Esophagus muscularis mucosa (tissue), 4 donors: Measurements from ENCODE around the gene ERICH6. TPM values are rescaled to one million over a fixed set of nuclear protein-coding genes. Genes with fewer than 3 reads are reported as not detected.

Source experiments
- DNase-seq: peaks from one replicate; pipeline ENCODE4 v3.0.0-alpha.2; 2017; ENCODE audit errors: extremely low spot score
- H3K27ac ChIP-seq, 4 donors: fragments of 200-600 bp; sonication (generic); replicated peaks in 1 of 4; 1 replicate in 3 of 4; 2 replicates in 1 of 4; pipeline ENCODE4 v1.5.1; 2016 to 2019; ENCODE audit warnings: mild to moderate bottlenecking in 1 of 4
- H3K27me3 ChIP-seq, 4 donors: fragments of 200-600 bp; sonication (generic); one replicate each; pipeline versions ENCODE4 v1.5.1 to v1.6.0; 2016 to 2019
- H3K36me3 ChIP-seq, 4 donors: fragments of 200-600 bp; sonication (generic); one replicate each; pipeline ENCODE4 v1.5.1; 2016 to 2019
- H3K4me1 ChIP-seq, 4 donors: fragments of 200-600 bp; sonication (generic); one replicate each; pipeline ENCODE4 v1.5.1; 2016 to 2019
- H3K4me3 ChIP-seq, 4 donors: fragments of 200-600 bp; sonication (generic); 1 replicate in 2 of 4; 2 replicates in 2 of 4; pipeline ENCODE4 v1.5.1; 2016 to 2019; ENCODE audit warnings: mild to moderate bottlenecking in 4 of 4, moderate library complexity in 1 of 4
- H3K9me3 ChIP-seq, 4 donors: fragments of 200-600 bp; sonication (generic); 1 replicate in 3 of 4; 2 replicates in 1 of 4; pipeline ENCODE4 v1.5.1; 2016 to 2019
- CTCF ChIP-seq, 3 experiments: fragments of 200-600 bp in 2 of 3; fragments of 450-650 bp in 1 of 3; sonication (generic) in 2 of 3; IDR thresholded peaks; one replicate each; pipeline ENCODE4 v1.5.1; 2017 to 2019; ENCODE audit warnings: antibody characterized with exemption in 3 of 3, mild to moderate bottlenecking in 2 of 3, moderate library complexity in 1 of 3
- EP300 ChIP-seq: sonication (generic); formaldehyde crosslinking; IDR thresholded peaks from one replicate; pipeline ENCODE4 v1.6.1; 2017; ENCODE audit warnings: antibody characterized with exemption
- POLR2A ChIP-seq: fragments of 450-650 bp; IDR thresholded peaks from one replicate; pipeline ENCODE4 v1.6.1; 2017; ENCODE audit warnings: antibody characterized with exemption, moderate library complexity, mild to moderate bottlenecking, low read depth
- POLR2AphosphoS5 ChIP-seq, 2 donors: sonication (generic); formaldehyde crosslinking; IDR thresholded peaks; one replicate each; pipeline ENCODE4 v1.6.1; 2017; ENCODE audit warnings: antibody characterized with exemption in 2 of 2
- WGBS: methylation state at CpG from one replicate; pipeline ENCODE4 v1.1.5; 2018; 5-methylcytosine and 5-hydroxymethylcytosine counted together
- intact Hi-C: fragments of 100-400 bp; cut with DNase I; formaldehyde crosslinking; loops from one replicate; pipeline ENCODE4 v1.15.1; 2023
- total RNA-seq, 4 donors: library from RNA; depleted of rRNA; stranded (reverse); fragments of >200 nt; gene quantifications; one replicate each; pipeline versions ENCODE4 v1.1.0 to v1.2.1, GENCODE V29; 2016

Gene ERICH6
- total RNA-seq, 4 donors from 2014 or later, result not detected

GRCh38 chr3:150738688-150739087, 35.0 kb upstream of the ERICH6 start:
- peak overlapping the region in 1 of 4 donors; percentile 15 for H3K27ac ChIP-seq
- H3K36me3 ChIP-seq, result peaks cover 0 to 22% (median 16%) of the 10 kb centered on the region in 4 donors
- no peak overlapping the region for H3K4me3 ChIP-seq
- no peak for DNase-seq
- H3K27me3 ChIP-seq, result no peaks in the 10 kb centered on the region
- WGBS, result 41% methylated on average over 3 of the region's 4 CpGs
- intact Hi-C loops, result no loop called here
- no peaks in the 10 kb centered on the region for H3K9me3 ChIP-seq
- peaks cover 6 to 33% (median 12%) of the 10 kb centered on the region in 4 donors for H3K4me1 ChIP-seq
- no peak for TF ChIP-seq EP300
- TF ChIP-seq POLR2AphosphoS5 (IDR thresholded peaks at IDR 0.05), result no peak
- TF ChIP-seq POLR2A, result no peak
- no peak for TF ChIP-seq CTCF (IDR thresholded peaks at IDR 0.05)

- 91% methylated on average over 2 of the region's 2 CpGs for WGBS
- Histone ChIP-seq H3K4me1 (peaks cover 0 to 27% (median 6%) of the 10 kb centered on the region in 4 donors), H3K27ac (peak overlapping the region in 1 of 4 donors; percentile 15), H3K9me3 (no peaks in the 10 kb centered on the region), H3K27me3 (no peaks in the 10 kb centered on the region), H3K4me3 (no peak overlapping the region), H3K36me3 (peaks cover 0 to 22% (median 16%) of the 10 kb centered on the region in 4 donors)
- intact Hi-C loops, result no loop called here
- TF ChIP-seq POLR2AphosphoS5 (IDR thresholded peaks at IDR 0.05) (no peak), CTCF (IDR thresholded peaks at IDR 0.05) (no peak), POLR2A (no peak), EP300 (no peak)
- DNase-seq, result peak; percentile 70
Observed at GRCh38 chr3:150737874-150738679, 34.4 kb upstream of the ERICH6 start.

- H3K27ac ChIP-seq, result no peak overlapping the region
- no peak for TF ChIP-seq EP300
- TF ChIP-seq POLR2A, result no peak
- no peak for TF ChIP-seq POLR2AphosphoS5 (IDR thresholded peaks at IDR 0.05)
- no peak for TF ChIP-seq CTCF (IDR thresholded peaks at IDR 0.05)
- H3K4me3 ChIP-seq, result no peak overlapping the region
- intact Hi-C loops, result no loop called here
- peaks cover 0 to 27% (median 4%) of the 10 kb centered on the region in 4 donors for H3K4me1 ChIP-seq
- DNase-seq, result no peak
- H3K9me3 ChIP-seq, result no peaks in the 10 kb centered on the region
- 78% methylated on average over 8 of the region's 8 CpGs for WGBS
- no peaks in the 10 kb centered on the region for H3K27me3 ChIP-seq
- H3K36me3 ChIP-seq, result peaks cover 0 to 17% (median 12%) of the 10 kb centered on the region in 4 donors
Observed at GRCh38 chr3:150736903-150737832, 33.4 kb upstream of the ERICH6 start.

GRCh38 chr3:150736316-150736719, 32.6 kb upstream of the ERICH6 start:
- peaks cover 0 to 9% (median 4%) of the 10 kb centered on the region in 4 donors for H3K36me3 ChIP-seq
- no peaks in the 10 kb centered on the region for H3K27me3 ChIP-seq
- no peak for TF ChIP-seq POLR2A
- TF ChIP-seq EP300, result no peak
- no peak for TF ChIP-seq CTCF (IDR thresholded peaks at IDR 0.05)
- TF ChIP-seq POLR2AphosphoS5 (IDR thresholded peaks at IDR 0.05), result no peak
- intact Hi-C loops, result no loop called here
- peaks cover 0 to 25% (median 4%) of the 10 kb centered on the region in 4 donors for H3K4me1 ChIP-seq
- DNase-seq, result no peak
- no peaks in the 10 kb centered on the region for H3K9me3 ChIP-seq
- no peak overlapping the region for H3K4me3 ChIP-seq
- WGBS, result 64% methylated on average over 2 of the region's 2 CpGs
- no peak overlapping the region for H3K27ac ChIP-seq
